ENCODE data around the gene NTM.
A peak's percentile ranks its signal among the peaks of the same experiment; 100 is the strongest.

Gene NTM

DNA sequence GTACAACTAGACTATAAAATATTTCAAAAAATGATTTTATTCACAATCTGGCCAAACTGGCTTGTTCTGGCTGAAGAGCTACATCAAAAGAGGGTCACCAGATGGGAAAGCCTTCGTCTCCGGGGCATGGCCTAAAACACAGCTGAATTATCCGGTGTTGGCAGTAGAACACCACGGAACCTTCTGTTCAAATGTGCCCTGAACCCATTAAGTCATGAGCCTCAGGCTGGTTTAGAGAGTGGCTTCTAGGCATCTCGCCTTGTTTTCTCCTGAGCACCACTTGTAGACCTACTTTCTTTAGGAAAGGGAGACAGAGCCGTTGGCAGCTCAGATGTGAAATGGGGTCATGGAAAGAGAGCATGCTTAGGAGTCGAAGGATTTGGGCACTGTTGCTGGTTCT is 890.2 kb downstream of the NTM start:
- no peak for DNase-seq

DNA sequence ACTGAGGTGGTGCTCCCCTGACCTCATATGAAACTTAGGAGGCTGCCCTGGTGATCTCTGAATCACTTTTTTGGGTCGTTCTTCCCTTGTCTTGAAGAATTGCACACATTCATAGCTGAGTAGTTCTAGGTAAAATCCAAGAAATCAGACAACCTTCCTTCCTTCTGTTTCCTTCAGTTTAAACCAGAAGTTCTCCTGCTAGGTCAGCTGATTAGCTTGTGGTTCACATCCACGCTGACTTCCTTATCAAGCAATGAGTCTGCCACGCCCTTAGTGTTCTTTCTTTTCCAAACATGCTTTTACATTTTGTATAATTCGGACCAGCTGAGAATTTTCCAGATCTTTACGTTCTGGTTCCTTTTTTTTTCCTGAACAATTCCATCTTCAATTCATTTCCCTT is 892.8 kb downstream of the NTM start:
- DNase-seq, result no peak

DNA sequence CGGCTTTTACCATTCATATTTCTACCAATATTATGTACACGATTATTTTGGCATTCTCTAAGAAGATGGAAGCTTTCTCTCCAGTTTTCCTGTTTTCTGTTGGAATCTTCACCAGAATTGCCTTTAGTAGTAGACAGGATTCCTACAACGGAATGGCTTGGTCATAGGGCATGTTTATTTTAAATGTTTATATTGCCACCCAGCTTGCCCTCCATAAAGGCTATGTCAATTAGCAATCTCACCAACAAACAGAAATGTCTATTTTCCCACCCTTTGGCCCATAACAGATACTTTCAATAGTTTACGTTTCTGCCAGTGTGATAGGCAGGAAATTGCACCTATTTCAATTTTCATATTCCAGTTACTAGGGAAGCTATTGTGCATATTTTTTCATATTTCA is 893.5 kb downstream of the NTM start:
- DNase-seq, result no peak

DNA sequence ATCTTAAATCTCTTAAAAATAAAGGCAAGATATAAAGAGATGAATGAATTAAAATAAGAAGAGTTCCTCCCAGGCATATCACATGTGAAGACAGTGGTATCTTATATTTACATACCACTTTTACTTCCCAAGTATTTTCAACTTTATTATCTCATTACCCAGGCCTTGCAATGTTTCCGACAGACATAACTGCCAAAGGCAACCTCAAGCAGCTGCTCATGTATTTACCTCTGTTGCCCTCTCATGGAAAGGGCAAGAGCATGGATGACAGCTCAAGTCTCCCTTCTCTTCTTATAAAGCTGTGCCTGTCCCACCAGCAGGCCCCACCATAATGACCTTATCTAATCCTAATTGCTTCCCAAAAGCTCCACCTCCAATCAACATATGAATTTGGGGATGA is 894.2 kb downstream of the NTM start:
- DNase-seq, result no peak

DNA sequence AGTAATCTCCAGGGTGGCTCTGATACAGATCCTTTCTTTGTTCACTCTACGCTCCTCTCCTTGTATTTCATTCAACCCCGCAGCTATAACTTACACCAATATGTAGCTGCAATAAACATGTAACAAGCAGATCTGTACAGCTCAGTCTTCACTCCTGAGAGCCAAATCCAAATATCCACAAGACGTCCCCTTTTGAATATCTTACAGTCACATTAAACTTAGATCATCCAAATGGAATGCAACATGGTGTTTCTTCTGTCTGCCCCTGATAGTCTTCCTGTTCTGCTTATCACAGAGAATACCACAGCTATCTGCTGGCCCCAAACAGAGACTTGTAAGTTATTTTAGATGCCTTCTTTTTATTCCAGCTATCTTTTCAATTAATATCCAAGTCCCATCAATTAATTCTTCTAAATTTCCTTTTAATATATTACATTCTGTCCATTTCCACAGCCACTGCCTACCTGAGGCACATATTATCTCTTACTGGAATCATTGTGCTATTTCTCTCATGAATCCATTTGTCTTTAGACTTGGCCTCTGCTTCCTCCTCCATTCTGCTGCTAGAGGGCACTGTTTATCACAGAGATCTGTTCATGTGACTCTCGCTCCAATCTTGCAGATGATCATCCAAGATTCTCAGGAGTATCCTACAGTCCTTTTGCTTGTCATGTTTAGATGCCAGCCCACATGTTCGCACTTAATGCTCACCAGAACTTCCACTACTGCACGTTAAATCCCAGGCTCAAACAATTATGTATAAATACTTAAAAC is 908.6 kb downstream of the NTM start:
- DNase-seq, result peak; percentile 29

DNA sequence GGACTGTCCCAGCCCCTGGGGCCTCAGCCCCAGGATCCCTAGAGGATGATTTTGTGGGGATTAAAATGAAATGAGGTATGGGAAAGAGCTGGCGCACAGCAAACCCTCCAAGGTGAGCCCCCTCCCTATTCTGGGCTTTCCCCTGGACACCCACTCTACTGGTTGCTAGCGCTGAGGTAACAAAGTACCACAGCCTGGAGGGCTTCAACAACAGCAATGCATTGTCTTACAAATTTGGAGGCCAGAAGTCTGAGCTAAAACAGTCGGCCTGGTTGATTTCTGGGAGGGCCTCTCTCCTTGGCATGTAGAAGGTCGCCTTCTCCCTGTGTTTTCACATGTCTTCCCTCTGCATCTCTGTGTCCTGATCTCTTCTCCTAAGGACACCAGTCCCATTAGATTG is 913.6 kb downstream of the NTM start:
- DNase-seq, result no peak

DNA sequence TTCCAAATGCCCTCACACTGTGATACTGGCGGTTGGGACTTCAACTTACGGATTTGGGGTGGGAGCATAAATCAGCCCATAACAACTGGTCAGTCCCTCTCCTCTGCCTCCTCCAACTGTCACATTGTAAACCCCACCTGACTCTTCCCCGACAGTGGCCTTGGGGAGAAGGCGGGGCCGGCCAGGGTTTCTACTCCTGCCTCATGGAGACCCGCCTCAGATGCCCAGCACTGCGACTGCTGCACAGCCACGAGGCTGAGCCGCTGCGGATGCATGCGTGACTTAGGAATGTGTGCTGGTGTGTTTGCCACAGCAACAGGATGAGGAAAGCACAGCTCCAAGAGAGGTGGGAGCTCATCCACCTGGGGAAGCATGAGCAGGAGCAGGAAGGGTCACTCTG is 914.2 kb downstream of the NTM start:
- no peak for DNase-seq

DNA sequence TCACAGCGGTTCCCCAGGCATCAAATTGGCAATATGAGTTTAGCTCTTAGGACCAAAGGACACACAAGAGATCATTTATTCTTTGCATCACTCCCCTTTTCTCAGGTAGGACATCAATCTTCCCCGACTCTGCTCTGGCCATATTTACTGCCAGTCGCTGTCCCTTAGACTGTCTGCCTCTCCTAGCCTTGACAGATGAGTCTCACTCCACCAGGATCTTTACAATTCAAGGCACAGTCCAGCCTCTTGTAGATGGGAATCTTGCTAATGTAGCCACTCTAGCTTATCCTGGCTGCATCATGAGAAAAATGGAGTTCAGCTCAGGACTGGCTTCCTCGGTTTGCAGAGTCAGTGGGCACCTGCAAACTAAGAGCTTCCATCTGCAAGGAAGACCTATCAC is 915.2 kb downstream of the NTM start:
- DNase-seq, result no peak

DNA sequence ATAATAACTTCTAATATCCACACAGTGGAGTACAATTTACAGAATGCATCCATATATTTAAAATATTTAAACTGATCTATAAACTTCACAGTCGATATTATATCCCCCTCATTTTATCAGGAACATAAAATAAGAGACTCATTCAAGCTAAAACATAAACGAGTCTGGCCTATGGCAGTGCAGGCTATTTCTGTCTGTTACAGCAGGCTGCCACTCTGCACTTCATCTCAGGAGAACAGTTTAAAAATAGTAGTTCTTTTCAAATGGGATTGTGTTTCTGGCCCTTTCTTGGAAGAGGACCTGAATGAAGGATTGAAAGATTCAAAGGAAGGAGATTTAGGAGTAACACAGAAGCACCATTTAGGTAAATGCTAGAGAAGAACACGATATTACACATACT is 915.7 kb downstream of the NTM start:
- no peak for DNase-seq

DNA sequence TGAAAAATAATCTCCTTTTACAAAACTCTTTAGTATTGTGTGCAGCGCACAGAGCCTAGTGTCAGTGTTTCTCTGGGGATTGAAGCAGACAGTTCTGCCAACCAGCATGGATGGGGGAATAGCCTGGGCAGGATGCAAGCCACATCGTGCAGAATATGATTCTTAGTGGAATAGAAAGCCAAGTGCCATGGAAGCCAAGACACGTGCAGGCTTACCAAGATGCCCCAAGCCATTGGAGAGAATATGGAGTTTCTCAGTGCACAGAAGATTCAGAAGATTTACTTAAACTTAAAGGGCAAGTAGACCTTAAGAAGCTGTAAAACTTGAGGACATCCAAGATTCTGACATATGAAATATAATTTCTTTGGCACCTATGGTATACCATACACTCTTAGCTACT is 917.6 kb downstream of the NTM start:
- DNase-seq, result no peak

DNA sequence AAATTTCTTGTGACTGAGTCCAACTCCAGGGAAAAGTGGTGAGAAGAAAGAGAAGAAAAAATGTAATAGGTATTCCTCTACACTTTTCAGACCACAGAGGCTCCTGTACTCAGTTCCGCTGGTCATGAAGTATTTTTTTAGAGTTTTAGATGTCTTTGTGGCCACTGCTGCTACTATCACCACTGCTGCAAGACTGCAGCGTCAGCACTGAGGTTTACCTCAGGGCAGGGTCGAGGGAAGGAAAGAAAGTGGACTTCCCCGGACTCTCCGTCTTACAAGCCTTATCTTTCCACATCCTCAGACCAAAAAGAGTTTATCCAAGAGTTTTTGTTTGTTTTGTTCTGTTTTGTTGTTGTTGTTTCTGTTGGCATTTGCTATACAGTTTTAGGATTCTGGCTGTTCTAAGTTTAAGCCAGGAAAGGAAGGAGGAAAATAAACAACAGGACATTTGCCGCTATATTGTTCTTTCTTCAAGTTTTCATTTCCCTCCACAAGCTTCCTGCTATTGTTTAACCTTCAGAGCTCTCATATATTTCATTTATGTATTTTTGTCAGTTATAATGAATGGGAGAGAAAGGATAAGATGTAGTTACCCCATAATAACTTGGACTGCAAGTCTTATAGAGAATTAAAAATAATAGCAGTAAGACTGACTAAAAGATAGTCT is 919.3 kb downstream of the NTM start:
- DNase-seq, result no peak

DNA sequence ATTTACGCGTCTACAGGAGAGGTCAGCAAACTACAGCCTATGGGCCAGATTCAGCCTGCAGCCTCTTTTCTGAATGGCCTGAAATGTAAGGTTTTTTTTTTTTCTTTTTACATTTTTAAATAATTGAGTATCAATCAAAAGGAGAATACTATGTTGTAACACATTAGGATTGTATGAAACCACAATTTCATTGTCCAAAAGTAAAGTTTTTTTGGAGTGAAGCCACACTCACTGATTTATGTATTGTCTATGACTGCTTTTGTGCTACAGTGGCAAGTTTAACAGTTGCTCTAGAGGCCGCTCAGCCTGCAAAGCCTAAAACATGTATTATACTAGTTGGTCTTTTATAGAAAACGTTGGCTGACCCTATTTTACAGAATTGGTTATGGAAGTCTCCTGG is 923.2 kb downstream of the NTM start:
- no peak for DNase-seq

DNA sequence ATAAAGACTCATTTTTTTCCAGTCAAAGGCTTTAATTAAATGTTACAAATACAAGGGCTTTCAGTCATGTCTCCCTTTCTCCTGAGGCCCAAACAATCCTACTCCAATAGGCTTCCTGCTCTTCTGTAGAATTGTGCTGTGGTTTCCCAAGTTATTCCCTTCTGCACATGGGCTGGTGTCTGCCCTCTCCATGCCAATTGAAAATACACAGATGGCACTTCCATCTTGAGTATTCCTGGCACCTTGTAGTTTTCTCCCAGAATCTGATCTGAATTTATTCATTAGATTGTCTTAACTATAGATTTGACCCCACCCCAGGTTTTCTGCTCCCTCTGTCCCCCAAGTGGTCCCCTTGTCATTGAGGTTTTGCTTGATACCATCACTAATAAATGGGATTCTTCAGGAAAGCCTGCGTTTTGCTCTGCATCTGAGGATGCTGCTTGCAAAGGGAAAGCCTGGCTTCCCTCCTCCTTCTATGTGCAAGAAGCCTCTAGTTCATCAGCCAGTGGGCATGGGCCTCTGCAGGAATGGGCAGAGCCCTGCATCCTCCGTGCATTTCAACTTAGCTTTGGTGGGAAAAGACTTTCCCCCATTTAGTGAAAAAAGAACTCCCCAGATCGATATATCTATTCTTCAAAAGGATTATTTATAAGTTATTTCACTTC is 926.7 kb downstream of the NTM start:
- no peak for DNase-seq

DNA sequence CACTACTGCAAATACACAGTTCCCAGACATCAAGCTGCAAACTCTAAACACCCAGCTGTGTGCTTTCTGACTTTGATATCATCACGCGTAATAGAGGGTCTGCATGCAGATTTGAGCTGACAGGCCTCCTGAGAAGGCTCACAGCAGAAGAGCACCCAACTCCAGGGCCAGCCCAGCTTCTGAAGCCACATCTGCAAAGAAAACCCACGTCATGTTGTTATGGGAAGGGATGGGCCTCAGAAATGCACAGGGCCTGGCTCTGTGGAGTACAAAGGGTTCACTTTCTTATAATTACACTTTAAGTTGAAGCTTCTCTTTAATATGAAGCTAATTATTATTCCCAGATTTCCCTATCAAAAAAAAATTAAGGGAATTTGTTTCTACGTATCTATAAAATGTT is 927.9 kb downstream of the NTM start:
- no peak for DNase-seq

DNA sequence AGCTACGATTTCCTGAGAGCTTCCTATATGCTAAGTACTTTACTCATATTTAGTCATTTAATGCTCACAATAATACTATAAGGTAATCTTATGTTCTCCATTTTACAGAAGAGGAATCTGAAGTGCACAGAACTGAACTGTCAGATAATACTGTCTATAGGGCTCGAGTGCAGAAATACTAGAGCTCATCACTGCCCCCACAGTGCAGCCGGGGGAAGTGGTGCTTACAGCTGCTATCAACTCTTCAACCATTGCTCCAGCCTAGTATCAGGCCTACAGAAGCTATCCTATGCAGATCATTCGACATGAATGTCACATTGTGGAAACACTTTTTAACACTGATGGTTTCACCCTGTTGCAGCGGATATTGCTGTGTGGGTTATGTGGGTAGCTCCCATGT is 929.9 kb downstream of the NTM start:
- no peak for DNase-seq

DNA sequence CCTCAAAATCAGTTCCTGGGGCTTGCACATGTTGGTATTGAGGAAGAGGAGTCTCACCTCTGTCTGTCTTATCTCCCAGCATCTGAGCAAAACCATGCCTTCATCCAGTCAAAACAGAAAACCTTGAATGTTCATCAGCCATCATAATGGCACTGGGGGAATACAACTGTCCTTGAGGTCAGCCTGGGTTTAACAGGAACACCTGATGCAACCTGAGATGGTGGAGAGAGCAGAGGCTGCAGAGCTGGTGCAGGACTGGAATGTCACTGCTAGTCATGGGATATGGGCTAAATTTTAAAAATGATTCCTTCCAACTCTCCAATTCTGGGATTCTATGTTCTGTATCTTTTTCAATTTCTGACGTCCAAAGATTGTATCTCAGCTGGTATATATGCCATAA is 931.0 kb downstream of the NTM start:
- no peak for DNase-seq

DNA sequence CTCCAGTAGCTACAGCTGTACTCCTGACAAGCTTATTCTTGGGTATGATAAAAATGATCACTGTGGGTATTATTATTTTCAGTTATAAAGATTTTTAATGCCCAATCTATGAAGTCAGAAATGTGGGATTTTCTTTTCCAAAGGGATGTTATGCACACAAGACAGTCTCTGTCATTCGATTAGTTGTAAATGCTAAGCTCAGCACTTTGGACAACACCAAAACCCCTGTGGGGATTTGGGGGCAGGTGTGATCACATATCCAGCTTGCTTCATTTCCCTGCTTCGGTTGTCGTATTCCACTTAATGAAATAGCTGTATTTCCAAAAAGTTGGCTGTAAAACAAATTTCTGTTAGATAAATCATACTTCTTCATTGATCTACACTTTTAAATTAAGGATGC is 931.5 kb downstream of the NTM start:
- no peak for DNase-seq

DNA sequence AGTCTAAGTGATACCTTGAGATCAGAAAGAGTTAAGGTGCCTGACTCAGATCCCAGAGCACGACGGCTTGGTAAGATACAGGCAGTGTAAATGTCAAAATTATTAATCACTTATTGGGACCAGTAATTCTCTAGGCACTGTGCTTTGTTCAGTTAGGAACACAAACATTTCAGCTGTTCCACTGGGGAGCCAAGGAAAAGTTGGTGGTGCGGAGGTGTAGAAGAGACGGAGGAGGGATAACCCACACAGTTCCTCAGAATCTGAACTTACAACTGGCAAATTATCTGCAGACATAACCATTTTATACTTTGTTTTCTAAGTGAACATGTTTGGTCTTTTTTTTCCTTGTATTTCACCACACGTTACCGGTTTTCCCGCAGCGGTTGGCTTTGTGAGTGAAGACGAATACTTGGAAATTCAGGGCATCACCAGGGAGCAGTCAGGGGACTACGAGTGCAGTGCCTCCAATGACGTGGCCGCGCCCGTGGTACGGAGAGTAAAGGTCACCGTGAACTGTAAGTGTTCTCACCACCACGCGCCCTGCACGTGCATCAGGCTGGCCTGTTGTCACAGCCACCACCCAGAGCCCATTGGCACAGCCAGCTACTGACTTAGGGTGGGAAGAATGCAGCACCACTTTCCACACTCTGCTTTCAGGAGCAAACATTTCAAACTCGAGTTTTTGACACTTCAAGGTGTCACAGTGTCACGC is 937.0 kb downstream of the NTM start:
- no peak for DNase-seq

DNA sequence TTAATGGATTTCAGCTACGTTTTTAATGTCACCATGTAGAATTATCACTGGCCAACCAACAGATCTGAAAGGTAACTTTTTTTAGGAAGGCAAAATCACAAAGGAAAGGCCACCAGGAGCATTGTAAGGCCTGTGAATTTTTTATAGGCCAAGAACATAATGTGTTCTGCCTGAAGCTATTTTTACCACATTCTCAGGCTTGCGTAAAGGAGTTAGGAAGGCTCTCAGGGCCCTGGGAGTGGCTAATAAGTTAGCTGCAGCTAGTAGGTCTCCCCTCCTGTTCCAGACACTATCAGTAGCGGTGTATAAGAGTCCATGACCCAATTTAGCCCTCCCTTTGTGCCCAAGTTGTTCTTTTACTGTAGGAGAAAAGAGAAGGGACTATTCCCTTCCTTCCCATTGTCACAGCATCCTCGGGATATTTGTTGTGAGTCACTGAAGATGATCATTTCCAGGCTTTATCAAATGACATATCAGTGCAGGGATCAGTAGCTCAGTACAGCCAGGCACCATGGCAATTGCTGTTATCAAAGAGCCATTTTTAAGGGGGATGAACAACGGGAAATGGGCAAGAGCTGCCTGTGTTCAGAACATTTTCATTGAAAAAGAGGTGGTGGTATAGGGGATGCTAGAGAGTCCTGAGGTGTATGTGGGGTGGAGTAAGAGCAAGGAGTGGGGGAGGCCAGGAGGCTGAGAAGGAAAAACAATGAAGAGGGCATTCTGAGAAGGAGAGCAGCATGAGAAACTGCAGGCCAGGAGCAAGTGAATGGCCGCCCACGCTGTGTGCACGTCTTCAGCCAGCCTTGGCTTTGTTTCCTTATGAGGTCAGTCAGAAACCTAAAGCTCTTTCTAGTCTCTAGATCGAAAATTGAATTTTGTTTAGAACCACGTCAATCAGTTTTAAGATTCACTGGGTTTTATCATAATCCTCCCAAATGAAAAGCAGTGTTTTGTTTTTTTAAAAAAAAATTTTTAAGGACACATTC is 940.3 kb downstream of the NTM start:
- no peak for DNase-seq

DNA sequence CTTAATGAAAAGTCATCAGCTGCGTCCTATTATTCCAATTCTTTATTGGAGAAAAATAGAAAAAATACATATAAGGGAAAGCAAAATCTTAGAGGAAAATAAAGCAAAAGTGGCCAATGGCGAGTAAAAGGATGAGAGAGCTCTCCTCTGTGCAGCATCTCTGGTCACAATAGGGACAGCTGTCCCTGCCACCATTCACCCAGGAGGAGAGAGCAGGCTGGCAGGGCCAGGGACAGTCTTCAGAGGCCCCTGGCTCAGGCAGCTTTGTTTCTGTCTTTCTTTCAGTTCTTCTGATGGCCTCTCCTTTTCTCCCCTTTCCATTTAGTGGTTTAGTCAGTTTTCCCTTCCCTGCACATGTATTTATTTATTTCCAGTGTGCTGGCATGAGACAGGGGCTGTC is 941.3 kb downstream of the NTM start:
- no peak for DNase-seq

DNA sequence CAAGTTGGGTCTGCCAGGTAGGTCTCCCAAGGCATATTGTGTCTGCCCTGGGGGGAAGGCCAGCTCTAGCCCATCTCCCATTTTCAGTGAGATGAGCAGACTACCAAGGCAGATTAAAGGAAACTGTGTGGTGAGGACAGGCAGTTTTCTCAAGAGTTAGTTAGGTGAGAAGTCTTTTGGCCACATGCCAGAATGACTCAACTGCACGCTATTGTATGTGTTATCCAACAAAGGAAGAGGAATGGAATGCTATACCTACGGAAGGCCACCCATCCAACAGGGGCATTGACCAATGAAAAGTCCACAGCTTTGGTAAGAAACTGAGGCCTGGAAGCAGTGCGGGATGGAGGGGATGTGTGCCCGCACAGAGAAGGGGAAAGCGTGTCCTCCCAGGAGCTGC is 941.7 kb downstream of the NTM start:
- DNase-seq, result no peak

DNA sequence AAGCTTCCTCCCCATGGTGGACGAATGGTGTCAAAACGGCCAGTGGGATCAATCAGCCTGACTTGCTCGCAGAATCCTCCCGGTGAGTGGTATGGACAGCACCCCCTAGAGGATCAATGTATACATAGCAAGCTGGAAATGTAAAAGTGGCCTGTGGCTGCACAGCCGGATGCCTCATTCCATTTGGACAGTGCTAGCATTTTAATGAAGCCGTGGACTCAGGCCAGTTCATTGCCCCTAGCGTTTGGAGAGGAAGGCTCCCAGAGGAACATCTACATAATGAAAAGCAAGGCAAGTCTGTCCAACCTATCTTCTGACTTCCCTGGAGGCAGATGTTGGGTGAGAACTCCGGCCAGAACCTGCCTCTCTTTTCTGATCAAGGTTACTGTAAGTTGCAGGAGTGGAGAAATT is 942.3 kb downstream of the NTM start:
- peak; percentile 67 for DNase-seq

Data from NCI-H1092 (cell line).